K562 (cell line): Measurements from ENCODE around the gene HSPA6. TPM values are rescaled to one million over a fixed set of nuclear protein-coding genes. Genes with fewer than 3 reads are reported as not detected.
"Not testable (repeated sequence)": the region's sequence is repeated elsewhere in the genome, so short reads cannot be mapped to it uniquely, and the experiment has no call there.

Experiments used
- ATAC-seq: fragments of 200-7000 bp; cut with Tn5 transposase; 3 replicates; pipeline ENCODE4 v1.9.1; 2020; ENCODE audit warnings: moderate library complexity
- BruUV-seq: library from RNA; stranded (reverse); fragments of 400-500 nt; replicated peaks from 2 replicates; lab custom pipeline; 2021; lab: Mats Ljungman, UMichigan
- CTCF ChIA-PET: fragments of 300-600 bp; formaldehyde crosslinking; extraction: SDS; loops from one replicate; lab custom pipeline; 2021; ENCODE audit warnings: low intra/inter-chr PET ratio; lab: Yijun Ruan, JAX
- POLR2A ChIA-PET: fragments of 300-600, 350-650 bp; sonication (Branson Sonifier 250); formaldehyde crosslinking; extraction: SDS; loops from one replicate; lab custom pipeline; 2021; ENCODE audit warnings: antibody characterized with exemption, inconsistent platforms; lab: Yijun Ruan, JAX
- DNase-seq, 4 experiments: peaks; one replicate each; pipeline versions ENCODE4 v3.0.0 to v3.0.0-alpha.2; 2011 to 2018; ENCODE audit warnings: low spot score in 3 of 4, mixed read lengths in 3 of 4; ENCODE audit errors: extremely low read depth in 1 of 4
- FAIRE-seq: peaks from 2 replicates; lab custom pipeline; 2011; peaks lifted over from hg19 to GRCh38; lab: Jason Lieb, UNC
- H2AFZ ChIP-seq: 2 replicates; pipeline ENCODE4 v1.6.0; 2011; ENCODE audit warnings: low read depth, low read length, control low read depth, inconsistent platforms
- H3K27ac ChIP-seq: fragments of 200-600 bp; 3 replicates; pipeline ENCODE4 v1.8.0; 2011; ENCODE audit warnings: low read depth, mild to moderate bottlenecking, control low read depth, inconsistent platforms, low read length, moderate library complexity, mixed read lengths; ENCODE audit errors: extremely low read depth
- H3K27me3 ChIP-seq, 2 experiments: fragments of 300-600 bp in 1 of 2; 2 replicates in 1 of 2; 3 replicates in 1 of 2; pipeline versions ENCODE4 v1.6.0 to v1.8.0; 2011; ENCODE audit warnings: inconsistent platforms in 2 of 2, low read length in 2 of 2, mild to moderate bottlenecking in 1 of 2, mixed read lengths in 1 of 2, moderate library complexity in 1 of 2; ENCODE audit not compliant: control insufficient read depth in 2 of 2, insufficient read depth in 2 of 2
- H3K36me3 ChIP-seq: fragments of 300-600 bp; 3 replicates; pipeline ENCODE4 v1.8.0; 2011; ENCODE audit warnings: mild to moderate bottlenecking, low read length, inconsistent platforms; ENCODE audit not compliant: control insufficient read depth, insufficient read depth
- H3K4me1 ChIP-seq, 2 experiments: fragments of 200-600 bp in 1 of 2; replicated peaks in 1 of 2; 2 replicates in 1 of 2; 3 replicates in 1 of 2; pipeline versions ENCODE4 v1.5.1 to v1.8.0; 2011; ENCODE audit warnings: inconsistent platforms in 2 of 2, low read length in 2 of 2, mild to moderate bottlenecking in 1 of 2, mixed read lengths in 1 of 2, moderate library complexity in 1 of 2; ENCODE audit not compliant: control insufficient read depth in 2 of 2, insufficient read depth in 2 of 2
- H3K4me2 ChIP-seq: 2 replicates; pipeline ENCODE4 v1.6.1; 2011; ENCODE audit warnings: low read length, control low read depth, inconsistent platforms, mixed read lengths; ENCODE audit not compliant: insufficient read depth
- H3K4me3 ChIP-seq: fragments of 200-600 bp; sonication (generic), shearing (Covaris generic); 2 replicates; pipeline ENCODE4 v1.5.1; 2016; ENCODE audit warnings: control low read depth, inconsistent platforms
- H3K79me2 ChIP-seq: fragments of 200-600 bp; 3 replicates; pipeline ENCODE4 v1.8.0; 2011; ENCODE audit warnings: low read length, inconsistent platforms; ENCODE audit not compliant: control insufficient read depth, insufficient read depth
- H3K9ac ChIP-seq, 2 experiments: 2 replicates each; pipeline versions ENCODE4 v1.6.0 to v1.6.1; 2011; ENCODE audit warnings: low read depth in 2 of 2, low read length in 2 of 2, control low read depth in 1 of 2, inconsistent platforms in 1 of 2, mild to moderate bottlenecking in 1 of 2, mixed read lengths in 1 of 2; ENCODE audit not compliant: insufficient read depth in 1 of 2
- H3K9me1 ChIP-seq: one replicate; pipeline ENCODE4 v1.6.0; 2011; ENCODE audit warnings: inconsistent platforms, mild to moderate bottlenecking, low read length, moderate library complexity; ENCODE audit not compliant: control insufficient read depth, insufficient read depth
- H3K9me3 ChIP-seq: replicated peaks from 2 replicates; pipeline ENCODE4 v1.5.1; 2011; ENCODE audit warnings: low read depth, low read length, inconsistent platforms; ENCODE audit not compliant: control insufficient read depth, insufficient read depth
- H4K20me1 ChIP-seq: replicated peaks from 2 replicates; pipeline ENCODE4 v1.6.1; 2011; ENCODE audit warnings: low read length, inconsistent platforms, mixed read lengths; ENCODE audit not compliant: control insufficient read depth, insufficient read depth
- TRIM24 ChIP-seq, 2 experiments: fragments of 450-650 bp; IDR thresholded peaks; 2 replicates each; pipeline ENCODE4 v1.6.1; 2016
- WGBS: fragments of 100-300 bp; shearing (Covaris generic); methylation state at CpG from one replicate; pipeline ENCODE4 v1.1.6; 2016; ENCODE audit warnings: low coverage, mixed read lengths; ENCODE audit not compliant: insufficient coverage; ENCODE audit errors: missing lambda C conversion rate; 5-methylcytosine and 5-hydroxymethylcytosine counted together
- in situ Hi-C: fragments of 300-500 bp; cut with MboI; formaldehyde crosslinking; loops from 4 replicates; pipeline ENCODE4 v1.15.0; 2018; ENCODE audit warnings: inconsistent platforms, mixed read lengths
- intact Hi-C: fragments of 100-400 bp; cut with micrococcal nuclease; formaldehyde crosslinking; loops from 2 replicates; pipeline ENCODE4 v1.14.2; 2022
- polyA plus RNA-seq, 8 experiments: library from polyadenylated mRNA; depleted of rRNA in 4 of 8; stranded (reverse) in 5 of 8; unstranded in 3 of 8; fragments of >200 nt; fragmentation: Nextera tagmentation in 2 of 8; fragmentation: Illumina TruSeq in 1 of 8; extraction: Ambion mirVana in 2 of 8; extraction: Trizol in 1 of 8; gene quantifications; 2 replicates each; pipeline versions ENCODE4 v1.2.1 to v1.2.3, GENCODE V29; 2011 to 2014; ENCODE audit warnings: inconsistent platforms in 1 of 8, missing spikeins in 1 of 8
- total RNA-seq, 7 experiments: library from RNA; depleted of rRNA in 6 of 7; stranded (reverse); fragments of >200 nt in 6 of 7; fragmentation: Illumina TruSeq in 2 of 7; extraction: Trizol in 2 of 7; gene quantifications; 2 replicates each; pipeline versions ENCODE4 v1.2.1 to v1.2.3, GENCODE V29; 2011 to 2021; ENCODE audit warnings: low replicate concordance in 1 of 7
- TF ChIP-seq, protein P1 (sequence below), 2 experiments: IDR thresholded peaks in 1 of 2; conservative IDR thresholded peaks in 1 of 2; 2 replicates each; pipeline ENCODE4 v1.6.1; 2016; ENCODE audit warnings: low read depth in 2 of 2, mild to moderate bottlenecking in 1 of 2, missing compliant biosample characterization in 1 of 2, missing genetic modification characterization in 1 of 2, moderate library complexity in 1 of 2
- TF ChIP-seq, protein P2 (sequence below), 2 experiments: fragments of 450-650 bp in 1 of 2; sonication (generic) in 1 of 2; formaldehyde crosslinking in 1 of 2; IDR thresholded peaks in 1 of 2; conservative IDR thresholded peaks in 1 of 2; 2 replicates each; pipeline versions ENCODE4 v1.6.1 to v1.8.1; 2016 to 2023; ENCODE audit warnings: mild to moderate bottlenecking in 2 of 2, moderate library complexity in 2 of 2, inconsistent platforms in 1 of 2, missing genetic modification reagents in 1 of 2
- TF ChIP-seq, protein P3 (sequence below): fragments of 450-650 bp; IDR thresholded peaks from 2 replicates; pipeline ENCODE4 v1.6.1; 2016
- TF ChIP-seq, protein P4 (sequence below), 2 experiments: fragments of 450-650 bp; IDR thresholded peaks; 2 replicates each; pipeline ENCODE4 v1.6.1; 2016; ENCODE audit warnings: mild to moderate bottlenecking in 2 of 2, borderline replicate concordance in 1 of 2, low read depth in 1 of 2, moderate library complexity in 1 of 2

The HSPA6 gene
- total and polyA plus RNA-seq, 9 of the 15 experiments (the other 6 are each of a cell fraction or from before 2014, with no cell fraction given) = 0.15 to 10.0 (median 2.4) TPM

DNA sequence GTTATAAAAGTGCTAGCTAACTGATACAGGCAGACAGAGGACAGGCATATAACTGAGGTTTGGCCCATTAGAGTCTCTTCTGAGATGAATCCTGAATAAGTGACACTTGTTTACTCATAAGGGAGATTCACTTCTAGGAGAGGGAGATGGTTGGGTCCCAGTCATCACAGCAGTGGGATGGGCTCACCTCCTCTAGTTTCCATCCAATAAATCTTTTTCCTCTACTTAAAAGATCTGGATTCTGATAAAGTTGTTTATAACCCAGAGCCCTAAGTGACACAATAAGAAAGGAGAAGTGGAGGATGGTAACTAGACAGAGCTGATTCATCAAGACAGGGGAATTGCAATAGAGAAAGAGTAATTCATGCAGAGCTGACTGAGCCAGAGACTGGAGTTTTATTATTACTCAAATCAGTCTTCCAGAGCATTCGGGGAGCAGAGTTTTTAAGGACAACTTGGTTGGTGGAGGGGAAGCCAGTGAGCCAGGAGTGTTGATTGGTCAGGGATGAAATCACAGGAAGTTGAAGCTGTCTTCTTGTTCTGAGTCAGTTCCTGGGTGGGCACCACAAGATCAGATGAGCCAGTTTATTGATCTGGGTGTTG lies 30.6 kb downstream of the HSPA6 start:
- POLR2A ChIA-PET, H3K9ac ChIP-seq, H3K36me3 ChIP-seq, H3K27me3 ChIP-seq, BruUV-seq, H3K4me3 ChIP-seq, ATAC-seq, H3K9me1 ChIP-seq, H3K9me3 ChIP-seq, DNase-seq, H4K20me1 ChIP-seq, FAIRE-seq, CTCF ChIA-PET, H3K27ac ChIP-seq, intact Hi-C loops, H2AFZ ChIP-seq, H3K79me2 ChIP-seq, H3K4me2 ChIP-seq: not testable (repeated sequence)
- in situ Hi-C loops = loop anchor here (5.0 kb wide), 1 partner anchor 82 kb away; no protein-coding TSS in a partner anchor
- WGBS = 22% methylated on average over 1 of the region's 1 CpG
- H3K4me1 ChIP-seq = peaks cover 3 to 17% of the 10 kb centered on the region in 2 experiments; a peak in 3 of 5 replicates
- TF ChIP-seq, protein P1, sequence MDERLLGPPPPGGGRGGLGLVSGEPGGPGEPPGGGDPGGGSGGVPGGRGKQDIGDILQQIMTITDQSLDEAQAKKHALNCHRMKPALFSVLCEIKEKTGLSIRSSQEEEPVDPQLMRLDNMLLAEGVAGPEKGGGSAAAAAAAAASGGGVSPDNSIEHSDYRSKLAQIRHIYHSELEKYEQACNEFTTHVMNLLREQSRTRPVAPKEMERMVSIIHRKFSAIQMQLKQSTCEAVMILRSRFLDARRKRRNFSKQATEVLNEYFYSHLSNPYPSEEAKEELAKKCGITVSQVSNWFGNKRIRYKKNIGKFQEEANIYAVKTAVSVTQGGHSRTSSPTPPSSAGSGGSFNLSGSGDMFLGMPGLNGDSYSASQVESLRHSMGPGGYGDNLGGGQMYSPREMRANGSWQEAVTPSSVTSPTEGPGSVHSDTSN (CRISPR knock-in tag; IDR thresholded peaks at IDR 0.05; ENCODE audit: low read depth) = not testable (repeated sequence)
- TF ChIP-seq, protein P1 (tag; conservative IDR thresholded peaks at IDR 0.05; ENCODE audit: low read depth) = peak; percentile 70
- TF ChIP-seq, protein P2, sequence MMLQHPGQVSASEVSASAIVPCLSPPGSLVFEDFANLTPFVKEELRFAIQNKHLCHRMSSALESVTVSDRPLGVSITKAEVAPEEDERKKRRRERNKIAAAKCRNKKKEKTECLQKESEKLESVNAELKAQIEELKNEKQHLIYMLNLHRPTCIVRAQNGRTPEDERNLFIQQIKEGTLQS (IDR thresholded peaks at IDR 0.05) = peak; percentile 31; the same call in 1 of the 2 replicates
- TF ChIP-seq, protein P2 (CRISPR knock-in tag; conservative IDR thresholded peaks at IDR 0.05) = not testable (repeated sequence)
- TF ChIP-seq, protein P3, sequence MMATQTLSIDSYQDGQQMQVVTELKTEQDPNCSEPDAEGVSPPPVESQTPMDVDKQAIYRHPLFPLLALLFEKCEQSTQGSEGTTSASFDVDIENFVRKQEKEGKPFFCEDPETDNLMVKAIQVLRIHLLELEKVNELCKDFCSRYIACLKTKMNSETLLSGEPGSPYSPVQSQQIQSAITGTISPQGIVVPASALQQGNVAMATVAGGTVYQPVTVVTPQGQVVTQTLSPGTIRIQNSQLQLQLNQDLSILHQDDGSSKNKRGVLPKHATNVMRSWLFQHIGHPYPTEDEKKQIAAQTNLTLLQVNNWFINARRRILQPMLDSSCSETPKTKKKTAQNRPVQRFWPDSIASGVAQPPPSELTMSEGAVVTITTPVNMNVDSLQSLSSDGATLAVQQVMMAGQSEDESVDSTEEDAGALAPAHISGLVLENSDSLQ = peak; percentile 31; the same call in 1 of the 2 replicates
- 0 out of 4 replicates have a peak, but pooled peaks of 1 of the 2 experiments have one; percentile 15 for TF ChIP-seq TRIM24 (IDR thresholded peaks at IDR 0.05)
- TF ChIP-seq, protein P4, sequence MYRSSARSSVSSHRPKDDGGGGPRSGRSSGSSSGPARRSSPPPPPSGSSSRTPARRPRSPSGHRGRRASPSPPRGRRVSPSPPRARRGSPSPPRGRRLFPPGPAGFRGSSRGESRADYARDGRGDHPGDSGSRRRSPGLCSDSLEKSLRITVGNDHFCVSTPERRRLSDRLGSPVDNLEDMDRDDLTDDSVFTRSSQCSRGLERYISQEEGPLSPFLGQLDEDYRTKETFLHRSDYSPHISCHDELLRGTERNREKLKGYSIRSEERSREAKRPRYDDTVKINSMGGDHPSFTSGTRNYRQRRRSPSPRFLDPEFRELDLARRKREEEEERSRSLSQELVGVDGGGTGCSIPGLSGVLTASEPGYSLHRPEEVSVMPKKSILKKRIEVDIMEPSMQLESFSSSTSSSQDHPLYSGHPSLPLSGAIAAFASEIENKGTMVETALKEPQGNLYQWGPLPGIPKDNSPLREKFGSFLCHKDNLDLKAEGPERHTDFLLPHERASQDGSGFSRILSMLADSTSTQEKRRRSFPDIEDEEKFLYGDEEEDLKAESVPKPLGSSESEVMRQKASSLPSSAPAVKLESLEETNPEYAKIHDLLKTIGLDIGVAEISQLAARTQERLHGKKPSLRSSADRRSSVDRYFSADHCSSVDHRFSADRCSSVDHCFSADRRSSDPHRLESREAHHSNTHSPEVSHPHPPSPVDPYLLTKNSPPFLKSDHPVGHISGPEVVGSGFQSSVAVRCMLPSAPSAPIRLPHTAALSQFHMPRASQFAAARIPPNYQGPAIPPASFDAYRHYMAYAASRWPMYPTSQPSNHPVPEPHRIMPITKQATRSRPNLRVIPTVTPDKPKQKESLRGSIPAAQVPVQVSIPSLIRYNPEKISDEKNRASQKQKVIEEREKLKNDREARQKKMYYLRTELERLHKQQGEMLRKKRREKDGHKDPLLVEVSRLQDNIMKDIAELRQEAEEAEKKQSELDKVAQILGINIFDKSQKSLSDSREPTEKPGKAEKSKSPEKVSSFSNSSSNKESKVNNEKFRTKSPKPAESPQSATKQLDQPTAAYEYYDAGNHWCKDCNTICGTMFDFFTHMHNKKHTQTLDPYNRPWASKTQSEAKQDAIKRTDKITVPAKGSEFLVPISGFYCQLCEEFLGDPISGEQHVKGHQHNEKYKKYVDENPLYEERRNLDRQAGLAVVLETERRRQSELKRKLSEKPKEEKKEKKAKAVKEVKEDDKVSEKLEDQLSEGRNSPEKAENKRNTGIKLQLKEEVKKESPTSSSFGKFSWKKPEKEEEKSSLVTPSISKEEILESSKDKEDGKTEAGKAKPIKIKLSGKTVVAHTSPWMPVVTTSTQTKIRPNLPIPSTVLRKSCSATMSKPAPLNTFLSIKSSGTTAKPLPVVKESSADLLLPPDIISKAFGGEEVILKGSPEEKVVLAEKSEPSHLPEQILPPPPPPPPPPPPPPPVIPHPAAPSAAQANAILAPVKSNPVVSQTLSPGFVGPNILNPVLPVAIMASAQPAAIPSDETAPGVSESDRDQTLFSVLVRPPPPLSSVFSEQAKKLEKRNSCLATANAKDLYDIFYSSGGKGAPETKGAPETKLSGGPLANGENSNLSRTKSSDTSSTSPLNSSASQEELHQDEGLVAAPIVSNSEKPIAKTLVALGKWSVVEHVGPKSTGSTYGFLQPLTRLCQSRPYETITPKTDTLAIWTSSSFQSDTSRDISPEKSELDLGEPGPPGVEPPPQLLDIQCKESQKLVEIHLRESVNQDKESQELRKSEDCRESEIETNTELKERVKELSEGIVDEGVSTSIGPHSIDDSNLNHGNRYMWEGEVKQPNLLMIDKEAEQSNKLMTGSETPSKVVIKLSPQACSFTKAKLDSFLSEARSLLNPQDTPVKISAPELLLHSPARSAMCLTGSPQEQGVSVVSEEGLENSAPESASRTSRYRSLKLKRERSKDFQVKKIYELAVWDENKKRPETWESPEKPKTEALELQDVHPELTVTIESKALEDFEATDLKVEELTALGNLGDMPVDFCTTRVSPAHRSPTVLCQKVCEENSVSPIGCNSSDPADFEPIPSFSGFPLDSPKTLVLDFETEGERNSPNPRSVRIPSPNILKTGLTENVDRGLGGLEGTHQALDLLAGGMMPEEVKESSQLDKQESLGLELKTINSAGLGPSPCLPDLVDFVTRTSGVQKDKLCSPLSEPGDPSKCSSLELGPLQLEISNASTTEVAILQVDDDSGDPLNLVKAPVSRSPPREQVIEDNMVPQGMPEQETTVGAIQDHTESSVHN (IDR thresholded peaks at IDR 0.05; ENCODE audit: borderline replicate concordance in 1 of 2, low read depth in 1 of 2) = 0 out of 4 replicates have a peak, but pooled peaks of 1 of the 2 experiments have one; percentile 25
